Ovary (tissue), 3 donors: ENCODE data around the gene GGA1.

Experiments
- EP300 ChIP-seq: sonication (generic); formaldehyde crosslinking; IDR thresholded peaks from one replicate; pipeline ENCODE4 v1.6.1; 2017; ENCODE audit warnings: antibody characterized with exemption
- POLR2A ChIP-seq: fragments of 450-650 bp; IDR thresholded peaks from one replicate; pipeline ENCODE4 v1.6.1; 2017; ENCODE audit warnings: antibody characterized with exemption, mild to moderate bottlenecking, moderate library complexity
- TF ChIP-seq, protein P1 (sequence below), 3 donors: fragments of 450-650 bp in 2 of 3; fragments of 200-600 bp in 1 of 3; IDR thresholded peaks; one replicate each; pipeline versions ENCODE4 v1.5.1 to v1.8.0; 2016 to 2022; ENCODE audit warnings: antibody characterized with exemption in 3 of 3, mild to moderate bottlenecking in 1 of 3
- donor health status: DM: no; HTN: no; CAD: no.

DNA sequence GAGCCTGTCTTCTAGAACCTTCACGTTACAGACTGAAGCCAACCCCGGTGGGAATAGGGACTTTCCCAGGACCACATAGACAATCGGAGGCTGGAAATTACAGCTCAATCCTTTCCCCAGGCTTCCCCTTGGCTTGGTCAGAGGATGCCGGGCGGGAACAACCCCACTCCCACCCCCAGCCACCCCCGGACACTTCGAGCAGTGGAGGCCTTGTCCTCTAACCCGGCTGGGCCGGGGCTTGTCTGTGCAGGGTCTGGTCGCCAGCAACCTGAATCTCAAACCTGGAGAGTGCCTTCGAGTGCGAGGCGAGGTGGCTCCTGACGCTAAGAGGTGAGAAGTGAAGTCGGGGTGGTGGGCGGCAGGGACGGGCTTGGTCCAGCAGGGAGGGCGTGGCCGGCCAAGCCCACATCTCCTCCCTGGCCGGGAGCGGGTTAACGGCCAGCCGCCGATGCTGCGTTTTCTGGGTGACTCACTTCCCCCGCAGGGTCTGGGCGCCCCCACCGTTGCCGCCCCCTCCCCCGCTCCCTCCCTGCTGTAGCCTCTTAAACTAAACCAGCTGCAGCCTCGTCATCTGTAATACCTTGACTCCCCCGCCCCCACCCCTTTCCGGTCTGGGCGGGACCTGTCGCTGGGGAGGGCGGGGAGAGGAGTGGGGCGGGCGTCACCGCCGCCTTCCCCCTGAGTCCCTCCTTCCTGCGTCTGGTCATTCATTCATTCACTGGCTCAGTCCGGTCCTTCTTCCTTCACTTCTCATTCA lies 68.3 kb downstream of the GGA1 start:
- TF ChIP-seq, protein P1, sequence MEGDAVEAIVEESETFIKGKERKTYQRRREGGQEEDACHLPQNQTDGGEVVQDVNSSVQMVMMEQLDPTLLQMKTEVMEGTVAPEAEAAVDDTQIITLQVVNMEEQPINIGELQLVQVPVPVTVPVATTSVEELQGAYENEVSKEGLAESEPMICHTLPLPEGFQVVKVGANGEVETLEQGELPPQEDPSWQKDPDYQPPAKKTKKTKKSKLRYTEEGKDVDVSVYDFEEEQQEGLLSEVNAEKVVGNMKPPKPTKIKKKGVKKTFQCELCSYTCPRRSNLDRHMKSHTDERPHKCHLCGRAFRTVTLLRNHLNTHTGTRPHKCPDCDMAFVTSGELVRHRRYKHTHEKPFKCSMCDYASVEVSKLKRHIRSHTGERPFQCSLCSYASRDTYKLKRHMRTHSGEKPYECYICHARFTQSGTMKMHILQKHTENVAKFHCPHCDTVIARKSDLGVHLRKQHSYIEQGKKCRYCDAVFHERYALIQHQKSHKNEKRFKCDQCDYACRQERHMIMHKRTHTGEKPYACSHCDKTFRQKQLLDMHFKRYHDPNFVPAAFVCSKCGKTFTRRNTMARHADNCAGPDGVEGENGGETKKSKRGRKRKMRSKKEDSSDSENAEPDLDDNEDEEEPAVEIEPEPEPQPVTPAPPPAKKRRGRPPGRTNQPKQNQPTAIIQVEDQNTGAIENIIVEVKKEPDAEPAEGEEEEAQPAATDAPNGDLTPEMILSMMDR (IDR thresholded peaks at IDR 0.05): no peak
- TF ChIP-seq POLR2A: no peak
- no peak for TF ChIP-seq EP300
